Keratinocyte (primary cell): Measurements from ENCODE around the gene SYNDIG1. TPM values are rescaled to one million over a fixed set of nuclear protein-coding genes. Genes with fewer than 3 reads are reported as not detected.

ENCODE experiments used
- DNase-seq: peaks from one replicate; pipeline ENCODE4 v3.0.0-alpha.2; 2011; ENCODE audit warnings: low read depth, missing footprints, low spot score
- FAIRE-seq: peaks from 2 replicates; lab custom pipeline; 2011; peaks lifted over from hg19 to GRCh38; lab: Jason Lieb, UNC
- H2AFZ ChIP-seq: 2 replicates; pipeline ENCODE4 v1.6.0; 2012; ENCODE audit warnings: low read length, control low read depth, inconsistent platforms; ENCODE audit not compliant: control insufficient read depth
- H3K27ac ChIP-seq: 2 replicates; pipeline ENCODE4 v1.5.1; 2011; ENCODE audit warnings: low read length; ENCODE audit not compliant: control insufficient read depth, insufficient read depth
- H3K27me3 ChIP-seq: 3 replicates; pipeline ENCODE4 v1.6.0; 2011; ENCODE audit warnings: low read length; ENCODE audit not compliant: control insufficient read depth, insufficient read depth; ENCODE audit errors: extremely low read depth
- H3K36me3 ChIP-seq, 2 experiments: 2 replicates in 1 of 2; 3 replicates in 1 of 2; pipeline ENCODE4 v1.5.1; 2011; ENCODE audit warnings: low read length in 2 of 2, mild to moderate bottlenecking in 1 of 2; ENCODE audit not compliant: control insufficient read depth in 2 of 2, insufficient read depth in 2 of 2; ENCODE audit errors: extremely low read depth in 1 of 2
- H3K4me1 ChIP-seq: 3 replicates; pipeline ENCODE4 v1.5.1; 2011; ENCODE audit warnings: low read length; ENCODE audit not compliant: control insufficient read depth, insufficient read depth; ENCODE audit errors: extremely low read depth
- H3K4me2 ChIP-seq: 3 replicates; pipeline ENCODE4 v1.6.0; 2011; ENCODE audit warnings: low read depth, low read length; ENCODE audit not compliant: control insufficient read depth, insufficient read depth; ENCODE audit errors: extremely low read depth
- H3K4me3 ChIP-seq, 3 experiments: fragments of 200-600 bp in 1 of 3; sonication (generic) in 1 of 3; 2 replicates in 2 of 3; 3 replicates in 1 of 3; pipeline ENCODE4 v1.5.1; 2011 to 2016; ENCODE audit warnings: low read length in 3 of 3, mild to moderate bottlenecking in 3 of 3, control low read depth in 2 of 3, inconsistent platforms in 1 of 3, low read depth in 1 of 3, mixed read lengths in 1 of 3, mixed run types in 1 of 3, moderate library complexity in 1 of 3; ENCODE audit not compliant: control insufficient read depth in 2 of 3, insufficient read depth in 2 of 3; ENCODE audit errors: extremely low read depth in 1 of 3
- H3K79me2 ChIP-seq: 2 replicates; pipeline ENCODE4 v1.6.0; 2012; ENCODE audit warnings: low read length; ENCODE audit not compliant: control insufficient read depth, insufficient read depth
- H3K9ac ChIP-seq: 3 replicates; pipeline ENCODE4 v1.6.0; 2011; ENCODE audit warnings: low read length; ENCODE audit not compliant: control insufficient read depth, insufficient read depth; ENCODE audit errors: extremely low read depth
- H3K9me1 ChIP-seq: 3 replicates; pipeline ENCODE4 v1.6.0; 2011; ENCODE audit warnings: low read length; ENCODE audit not compliant: control insufficient read depth, insufficient read depth; ENCODE audit errors: extremely low read depth
- H3K9me3 ChIP-seq: 2 replicates; pipeline ENCODE4 v1.5.1; 2012; ENCODE audit warnings: low read depth, low read length; ENCODE audit not compliant: control insufficient read depth
- H4K20me1 ChIP-seq: 3 replicates; pipeline ENCODE4 v1.6.0; 2011; ENCODE audit warnings: low read length; ENCODE audit not compliant: control insufficient read depth, insufficient read depth; ENCODE audit errors: extremely low read depth
- EZH2 ChIP-seq: IDR thresholded peaks from one replicate; pipeline ENCODE4 v1.6.1; 2012; ENCODE audit warnings: inconsistent platforms, mild to moderate bottlenecking, low read length, moderate library complexity
- dilution Hi-C: fragments of 300-500 bp; cut with MboI; formaldehyde crosslinking; loops from one replicate; pipeline ENCODE4 v1.7.0; 2020; ENCODE audit warnings: low sequenced_read_pairs; ENCODE audit not compliant: extremely low pct_ligation_motif_present
- polyA plus RNA-seq, 5 experiments: library from polyadenylated mRNA; depleted of rRNA in 3 of 5; stranded (reverse) in 3 of 5; stranded (forward) in 1 of 5; unstranded in 1 of 5; fragments of >200 nt; gene quantifications; 1 replicate in 1 of 5; 2 replicates in 3 of 5; 3 replicates in 1 of 5; pipeline versions ENCODE4 v1.2.1 to v1.2.3, GENCODE V29; 2011 to 2012; ENCODE audit warnings: missing spikeins in 2 of 5, low read depth in 1 of 5, low replicate concordance in 1 of 5
- TF ChIP-seq, protein P1 (sequence below), 3 experiments: IDR thresholded peaks in 1 of 3; conservative IDR thresholded peaks in 1 of 3; optimal IDR thresholded peaks in 1 of 3; 2 replicates in 2 of 3; 3 replicates in 1 of 3; pipeline versions ENCODE3 to v1.5.1; 2011; ENCODE audit warnings: low read length in 3 of 3, mild to moderate bottlenecking in 3 of 3, moderate library complexity in 2 of 3, control low read depth in 1 of 3, inconsistent platforms in 1 of 3; ENCODE audit not compliant: insufficient read depth in 2 of 3; ENCODE audit errors: extremely low read depth in 1 of 3

The SYNDIG1 gene
- polyA plus RNA-seq, 1 donor (not counting 4 experiments of a cell fraction or from before 2014, with no cell fraction given), result 0.38 TPM

DNA sequence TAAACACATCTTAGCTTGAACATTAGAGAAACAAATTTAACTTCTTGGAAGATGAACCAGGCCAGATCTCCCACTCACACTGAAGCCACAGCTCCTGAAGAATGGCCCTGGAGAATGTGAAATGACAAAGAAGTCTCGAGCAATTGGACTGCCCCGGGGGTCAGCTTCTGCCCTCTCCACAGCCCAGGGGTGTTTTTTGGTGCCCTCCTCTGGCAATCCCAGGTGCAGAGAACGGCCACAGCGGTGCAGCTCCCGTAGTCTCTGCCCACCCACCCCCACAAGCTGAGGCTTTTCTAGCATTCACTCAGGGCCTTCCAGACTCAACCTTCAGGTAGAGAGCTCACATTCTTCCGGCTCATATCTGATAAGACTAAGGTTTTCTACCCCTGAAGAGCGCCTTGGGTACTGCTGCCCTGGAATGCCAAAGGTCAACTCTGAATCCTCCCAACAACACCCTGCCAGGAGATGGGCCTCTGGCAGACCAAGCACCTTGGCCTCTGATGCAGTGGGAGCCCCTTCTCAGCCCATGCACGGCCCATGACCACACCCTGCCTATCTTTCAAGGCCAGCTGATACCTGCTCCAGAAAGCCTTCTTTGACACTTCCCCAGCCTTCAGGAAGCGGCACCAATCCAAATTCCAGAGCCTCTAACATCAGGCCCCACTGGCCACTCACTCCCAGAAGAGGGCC lies 208.3 kb downstream of the SYNDIG1 start:
- Histone ChIP-seq H3K9me1 (no peaks in the 10 kb centered on the region), H3K4me1 (peaks cover 7% of the 10 kb centered on the region), H3K4me3 (no peak overlapping the region), H3K27ac (no peak overlapping the region), H3K9ac (no peak overlapping the region), H4K20me1 (no peaks in the 10 kb centered on the region), H3K79me2 (no peaks in the 10 kb centered on the region), H3K9me3 (no peaks in the 10 kb centered on the region), H3K4me2 (no peak overlapping the region), H3K36me3 (no peaks in the 10 kb centered on the region), H3K27me3 (no peaks in the 10 kb centered on the region), H2AFZ (no peak overlapping the region)
- DNase-seq, result no peak
- TF ChIP-seq, protein P1, sequence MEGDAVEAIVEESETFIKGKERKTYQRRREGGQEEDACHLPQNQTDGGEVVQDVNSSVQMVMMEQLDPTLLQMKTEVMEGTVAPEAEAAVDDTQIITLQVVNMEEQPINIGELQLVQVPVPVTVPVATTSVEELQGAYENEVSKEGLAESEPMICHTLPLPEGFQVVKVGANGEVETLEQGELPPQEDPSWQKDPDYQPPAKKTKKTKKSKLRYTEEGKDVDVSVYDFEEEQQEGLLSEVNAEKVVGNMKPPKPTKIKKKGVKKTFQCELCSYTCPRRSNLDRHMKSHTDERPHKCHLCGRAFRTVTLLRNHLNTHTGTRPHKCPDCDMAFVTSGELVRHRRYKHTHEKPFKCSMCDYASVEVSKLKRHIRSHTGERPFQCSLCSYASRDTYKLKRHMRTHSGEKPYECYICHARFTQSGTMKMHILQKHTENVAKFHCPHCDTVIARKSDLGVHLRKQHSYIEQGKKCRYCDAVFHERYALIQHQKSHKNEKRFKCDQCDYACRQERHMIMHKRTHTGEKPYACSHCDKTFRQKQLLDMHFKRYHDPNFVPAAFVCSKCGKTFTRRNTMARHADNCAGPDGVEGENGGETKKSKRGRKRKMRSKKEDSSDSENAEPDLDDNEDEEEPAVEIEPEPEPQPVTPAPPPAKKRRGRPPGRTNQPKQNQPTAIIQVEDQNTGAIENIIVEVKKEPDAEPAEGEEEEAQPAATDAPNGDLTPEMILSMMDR (optimal IDR thresholded peaks at IDR 0.05 in 1 of 3, IDR thresholded peaks at IDR 0.05 in 1 of 3, conservative IDR thresholded peaks at IDR 0.05 in 1 of 3; ENCODE audit: extremely low read depth in 1 of 3, insufficient read depth in 2 of 3, low read length in 3 of 3), result no peak
- TF ChIP-seq EZH2, result no peak
- dilution Hi-C loops, result no loop called here
- FAIRE-seq, result no peak

DNA sequence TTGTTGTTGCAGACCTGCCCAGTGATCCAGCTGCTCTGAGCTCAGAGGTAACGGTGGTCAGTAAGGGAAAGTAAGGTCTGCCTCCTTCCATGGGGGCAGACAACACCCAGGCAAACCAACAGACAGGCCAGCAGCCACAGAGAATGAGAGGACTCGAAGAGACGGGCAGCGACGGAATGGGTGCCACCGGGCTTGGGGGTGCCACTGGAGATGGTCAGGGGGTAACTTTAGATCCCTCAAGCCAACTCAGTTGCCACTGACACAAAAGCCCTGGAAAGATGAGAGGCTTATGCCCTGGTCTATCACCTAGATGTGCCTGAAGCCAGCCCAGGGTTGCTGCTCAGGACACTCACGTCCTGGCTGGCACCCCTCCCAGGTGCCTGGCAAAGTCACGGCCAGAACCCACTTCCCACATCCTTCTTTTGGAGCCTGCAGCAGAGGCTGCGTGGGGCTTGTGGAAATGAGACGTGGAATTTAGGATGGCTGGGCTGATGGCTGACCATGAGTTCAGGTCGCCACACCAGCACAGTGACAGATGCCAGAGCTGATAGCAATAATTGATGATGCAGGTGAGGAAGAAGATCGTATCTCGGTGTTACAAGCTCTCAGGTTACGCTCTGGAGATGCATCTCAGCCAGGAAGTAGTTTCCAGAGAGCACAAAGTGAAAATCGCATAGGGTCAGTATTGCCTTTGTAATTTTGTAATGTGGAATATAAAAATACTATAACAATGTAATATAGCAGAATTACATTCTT lies 209.1 kb downstream of the SYNDIG1 start:
- H3K4me2 ChIP-seq, result no peak overlapping the region
- H2AFZ ChIP-seq, result no peak overlapping the region
- no peaks in the 10 kb centered on the region for H3K27me3 ChIP-seq
- FAIRE-seq, result no peak
- no peaks in the 10 kb centered on the region for H3K36me3 ChIP-seq
- no peak overlapping the region for H3K27ac ChIP-seq
- H4K20me1 ChIP-seq, result no peaks in the 10 kb centered on the region
- TF ChIP-seq EZH2, result no peak
- TF ChIP-seq, protein P1 (optimal IDR thresholded peaks at IDR 0.05 in 1 of 3, IDR thresholded peaks at IDR 0.05 in 1 of 3, conservative IDR thresholded peaks at IDR 0.05 in 1 of 3; ENCODE audit: extremely low read depth in 1 of 3, insufficient read depth in 2 of 3, low read length in 3 of 3), result no peak
- no peak overlapping the region for H3K9ac ChIP-seq
- dilution Hi-C loops, result no loop called here
- DNase-seq, result no peak
- H3K9me1 ChIP-seq, result no peaks in the 10 kb centered on the region
- no peaks in the 10 kb centered on the region for H3K79me2 ChIP-seq
- H3K4me3 ChIP-seq, result no peak overlapping the region
- H3K4me1 ChIP-seq, result no peaks in the 10 kb centered on the region
- H3K9me3 ChIP-seq, result no peaks in the 10 kb centered on the region
